GM12875 (cell line): Measurements from ENCODE around the gene TYMS.

Experiments used
- H3K4me3 ChIP-seq: one replicate; pipeline ENCODE4 v1.5.1; 2011; ENCODE audit warnings: low read depth, low read length, control low read depth
- TF ChIP-seq, protein P1 (sequence below): IDR thresholded peaks from 2 replicates; pipeline ENCODE4 v1.5.1; 2011; ENCODE audit warnings: low read depth, mild to moderate bottlenecking, control low read depth, inconsistent platforms, low read length, moderate library complexity, borderline replicate concordance; ENCODE audit not compliant: insufficient read depth

The TYMS gene

GRCh38 chr18:708096-708495, 50.6 kb downstream of the TYMS start:
- no peak overlapping the region for H3K4me3 ChIP-seq
- TF ChIP-seq, protein P1, sequence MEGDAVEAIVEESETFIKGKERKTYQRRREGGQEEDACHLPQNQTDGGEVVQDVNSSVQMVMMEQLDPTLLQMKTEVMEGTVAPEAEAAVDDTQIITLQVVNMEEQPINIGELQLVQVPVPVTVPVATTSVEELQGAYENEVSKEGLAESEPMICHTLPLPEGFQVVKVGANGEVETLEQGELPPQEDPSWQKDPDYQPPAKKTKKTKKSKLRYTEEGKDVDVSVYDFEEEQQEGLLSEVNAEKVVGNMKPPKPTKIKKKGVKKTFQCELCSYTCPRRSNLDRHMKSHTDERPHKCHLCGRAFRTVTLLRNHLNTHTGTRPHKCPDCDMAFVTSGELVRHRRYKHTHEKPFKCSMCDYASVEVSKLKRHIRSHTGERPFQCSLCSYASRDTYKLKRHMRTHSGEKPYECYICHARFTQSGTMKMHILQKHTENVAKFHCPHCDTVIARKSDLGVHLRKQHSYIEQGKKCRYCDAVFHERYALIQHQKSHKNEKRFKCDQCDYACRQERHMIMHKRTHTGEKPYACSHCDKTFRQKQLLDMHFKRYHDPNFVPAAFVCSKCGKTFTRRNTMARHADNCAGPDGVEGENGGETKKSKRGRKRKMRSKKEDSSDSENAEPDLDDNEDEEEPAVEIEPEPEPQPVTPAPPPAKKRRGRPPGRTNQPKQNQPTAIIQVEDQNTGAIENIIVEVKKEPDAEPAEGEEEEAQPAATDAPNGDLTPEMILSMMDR: no peak

GRCh38 chr18:709771-710170, 52.3 kb downstream of the TYMS start:
- H3K4me3 ChIP-seq: no peak overlapping the region
- TF ChIP-seq, protein P1: no peak

- peak overlapping the region; percentile 46 for H3K4me3 ChIP-seq
Measured at GRCh38 chr18:710418-711300, 53.2 kb downstream of the TYMS start.

DNA sequence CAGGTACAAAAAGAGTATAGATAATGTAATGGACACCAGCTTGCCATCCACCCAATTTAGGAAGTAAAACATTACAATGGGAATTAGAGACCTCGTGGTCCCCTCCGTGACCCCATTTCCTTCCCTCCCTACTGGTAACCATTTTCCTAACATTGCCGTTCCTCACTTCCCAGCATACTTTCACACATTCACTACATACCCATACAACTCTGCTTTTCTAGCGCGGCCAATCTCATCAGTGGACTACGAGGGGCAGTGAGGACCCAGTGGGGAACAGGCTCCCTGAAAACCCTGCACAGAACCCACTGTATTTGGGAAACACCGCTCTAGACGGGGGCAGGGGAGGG, 53.8 kb downstream of the TYMS start:
- TF ChIP-seq, protein P1: no peak
- peak overlapping the region; percentile 46 for H3K4me3 ChIP-seq

More at GRCh38 chr18:710418-711300, 53.2 kb downstream of the TYMS start:
- TF ChIP-seq, protein P1: no peak

DNA sequence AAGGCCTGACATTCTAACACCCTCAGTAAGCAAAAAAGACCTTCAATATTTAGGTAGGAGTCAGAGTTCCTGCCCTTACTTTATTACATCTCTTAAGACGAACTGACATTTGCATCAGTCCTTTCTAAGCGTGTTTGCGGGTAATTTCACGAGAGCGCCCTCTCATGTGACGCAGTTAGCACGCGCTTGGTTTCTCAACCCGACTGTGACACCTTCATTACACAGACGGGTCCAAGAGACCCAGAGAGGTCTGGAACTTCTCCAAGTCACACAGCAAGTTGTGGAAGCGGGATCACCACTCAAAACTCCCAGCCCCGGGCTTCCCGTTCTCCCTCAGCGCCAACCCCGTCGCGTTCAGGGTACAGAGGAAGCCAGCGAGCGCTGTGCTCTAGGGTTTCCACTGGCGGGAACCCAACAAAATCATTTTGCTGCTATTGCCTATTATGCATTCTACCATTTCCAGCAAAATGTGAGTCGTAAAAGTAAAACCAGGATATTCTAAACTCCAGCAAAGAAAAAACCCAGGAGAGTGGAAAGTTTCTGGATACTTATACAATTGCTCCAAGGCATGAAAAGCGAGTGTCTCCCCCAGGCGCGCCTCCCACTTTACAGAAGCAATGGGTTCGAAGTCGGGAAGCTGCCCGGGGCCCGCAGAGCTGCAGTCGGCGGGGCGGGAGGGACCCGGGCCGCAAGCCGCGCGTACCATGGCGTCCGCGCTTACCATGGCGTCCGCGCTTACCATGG, 54.4 kb downstream of the TYMS start:
- TF ChIP-seq, protein P1: no peak
- H3K4me3 ChIP-seq: peak overlapping the region; percentile 46

DNA sequence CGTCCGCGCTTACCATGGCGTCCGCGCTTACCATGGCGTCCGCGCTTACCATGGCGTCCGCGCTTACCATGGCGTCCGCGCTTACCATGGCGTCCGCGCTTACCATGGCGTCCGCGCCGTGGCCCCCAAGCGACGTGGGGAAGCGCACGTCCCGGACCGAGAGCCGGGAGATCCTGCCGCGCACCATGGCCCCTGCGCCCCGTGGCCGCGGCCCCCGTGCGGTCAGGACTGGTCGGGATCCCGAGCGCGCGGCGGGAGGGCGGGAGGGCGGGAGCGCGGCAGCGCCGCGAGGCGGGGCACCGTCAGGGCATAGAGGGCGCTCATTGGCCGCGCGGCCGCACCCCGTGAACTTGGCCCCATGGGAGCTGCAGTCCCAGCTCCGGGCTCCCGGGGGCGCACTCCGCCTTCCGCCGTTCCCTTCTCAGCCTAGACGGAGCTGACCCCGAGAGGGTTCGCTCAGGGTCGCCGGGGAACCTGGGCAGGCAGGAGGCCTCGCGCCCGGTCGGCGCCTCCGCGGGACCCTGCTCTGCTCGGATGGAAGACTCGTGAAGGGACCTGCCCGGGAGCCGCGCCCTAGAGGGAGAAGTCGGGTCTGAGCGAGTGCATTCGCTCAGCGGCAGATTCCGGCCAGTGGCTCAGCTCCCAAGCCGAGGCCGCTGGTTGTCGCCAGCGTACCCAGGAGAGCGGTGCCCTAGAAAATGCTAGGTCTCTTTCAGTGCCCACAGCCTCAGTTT, 55.1 kb downstream of the TYMS start, which contains the start of gene ENOSF1:
Gene ENOSF1 (minus strand): TSS at position 230 of the 734 bp plus-strand sequence. CDS start 43 bp downstream, at position 187.
- H3K4me3 ChIP-seq: peak within 1 kb of the TSS; percentile 46
- TF ChIP-seq, protein P1: peak; percentile 94
